Astrocyte of the cerebellum (primary cell): ENCODE data around the gene TMEM168.

ENCODE experiments used
- DNase-seq: peaks from one replicate; pipeline ENCODE4 v3.0.0-alpha.2; 2011; ENCODE audit warnings: low read depth
- H3K4me3 ChIP-seq: 2 replicates; pipeline ENCODE4 v1.5.1; 2011; ENCODE audit warnings: mild to moderate bottlenecking, low read depth, low read length, moderate library complexity
- in situ Hi-C: cut with HindIII; loops from 2 replicates; pipeline ENCODE4 v1.10.0; 2017; ENCODE audit warnings: low sequenced_read_pairs
- TF ChIP-seq, protein P1 (sequence below): IDR thresholded peaks from 2 replicates; pipeline ENCODE4 v1.5.1; 2012; ENCODE audit warnings: low read length, low read depth, moderate library complexity, mild to moderate bottlenecking; ENCODE audit errors: missing control alignments

TMEM168 gene

GRCh38 chr7:112715525-112715924, 74.7 kb downstream of the TMEM168 start:
- TF ChIP-seq, protein P1, sequence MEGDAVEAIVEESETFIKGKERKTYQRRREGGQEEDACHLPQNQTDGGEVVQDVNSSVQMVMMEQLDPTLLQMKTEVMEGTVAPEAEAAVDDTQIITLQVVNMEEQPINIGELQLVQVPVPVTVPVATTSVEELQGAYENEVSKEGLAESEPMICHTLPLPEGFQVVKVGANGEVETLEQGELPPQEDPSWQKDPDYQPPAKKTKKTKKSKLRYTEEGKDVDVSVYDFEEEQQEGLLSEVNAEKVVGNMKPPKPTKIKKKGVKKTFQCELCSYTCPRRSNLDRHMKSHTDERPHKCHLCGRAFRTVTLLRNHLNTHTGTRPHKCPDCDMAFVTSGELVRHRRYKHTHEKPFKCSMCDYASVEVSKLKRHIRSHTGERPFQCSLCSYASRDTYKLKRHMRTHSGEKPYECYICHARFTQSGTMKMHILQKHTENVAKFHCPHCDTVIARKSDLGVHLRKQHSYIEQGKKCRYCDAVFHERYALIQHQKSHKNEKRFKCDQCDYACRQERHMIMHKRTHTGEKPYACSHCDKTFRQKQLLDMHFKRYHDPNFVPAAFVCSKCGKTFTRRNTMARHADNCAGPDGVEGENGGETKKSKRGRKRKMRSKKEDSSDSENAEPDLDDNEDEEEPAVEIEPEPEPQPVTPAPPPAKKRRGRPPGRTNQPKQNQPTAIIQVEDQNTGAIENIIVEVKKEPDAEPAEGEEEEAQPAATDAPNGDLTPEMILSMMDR: no peak
- H3K4me3 ChIP-seq: no peak overlapping the region
- in situ Hi-C loops: no loop called here
- no peak for DNase-seq

DNA sequence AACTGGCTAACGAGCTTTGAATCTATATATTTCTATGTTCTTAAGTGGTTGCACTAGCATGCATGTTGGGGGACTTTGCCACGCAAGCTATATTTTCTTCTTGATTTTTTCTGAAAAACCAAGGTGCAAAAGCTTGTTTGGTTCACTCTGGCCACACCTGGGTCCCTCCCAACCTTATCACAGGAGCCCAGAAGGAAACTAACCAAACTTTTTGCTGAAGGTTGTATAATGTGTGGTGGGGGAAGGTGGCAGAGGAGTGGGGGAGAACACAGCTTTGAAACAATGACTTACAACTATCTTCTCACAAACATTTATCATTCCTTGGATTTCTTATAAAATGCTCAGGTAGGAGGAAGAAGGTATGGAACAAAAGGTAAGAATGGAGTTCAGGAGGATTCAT, 75.3 kb downstream of the TMEM168 start:
- H3K4me3 ChIP-seq: no peak overlapping the region
- DNase-seq: no peak
- TF ChIP-seq, protein P1: no peak
- in situ Hi-C loops: no loop called here
